HG03558 (cell line): ENCODE results near the gene CCDC47.
"Not testable (repeated sequence)": the region's sequence is repeated elsewhere in the genome, so short reads cannot be mapped to it uniquely, and the experiment has no call there.

Source experiments
- ATAC-seq: cut with Tn5 transposase; IDR thresholded peaks from one replicate; pipeline ENCODE4 v1.9.1; 2021; ENCODE audit warnings: moderate number of reproducible peaks; ENCODE audit not compliant: unreplicated experiment; ENCODE audit errors: extremely low read depth

Gene CCDC47

GRCh38 chr17:63773272-63774140 is at the start of gene CCDC47:
TSS of gene CCDC47 (minus strand) at chr17:63773597. CDS start at chr17:63766175, 7,422 bp downstream.
- peak; percentile 72 for ATAC-seq

DNA sequence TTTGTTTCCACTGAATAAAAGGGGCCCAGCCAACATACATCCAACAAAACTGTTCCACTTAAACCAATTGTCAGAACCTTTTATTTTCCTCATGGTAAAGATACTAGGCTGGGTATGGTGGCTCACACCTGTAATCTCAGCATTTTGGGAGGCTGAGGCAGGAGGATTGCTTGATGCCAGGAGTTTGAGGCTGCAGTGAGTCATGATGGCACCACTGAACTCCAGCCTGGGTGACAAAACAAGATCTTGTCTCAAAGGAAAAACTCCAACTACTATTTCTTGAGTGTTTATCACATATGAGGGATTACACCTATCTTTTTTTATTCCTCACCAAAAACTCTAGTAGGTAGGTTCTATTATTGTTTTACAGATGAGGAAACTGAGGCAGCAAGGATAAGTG is 49.1 kb upstream of the CCDC47 start:
- ATAC-seq = no peak

- ATAC-seq = no peak
Observed at GRCh38 chr17:63821804-63822203, 48.4 kb upstream of the CCDC47 start.

GRCh38 chr17:63820963-63821561 is 47.7 kb upstream of the CCDC47 start:
- ATAC-seq = no peak

DNA sequence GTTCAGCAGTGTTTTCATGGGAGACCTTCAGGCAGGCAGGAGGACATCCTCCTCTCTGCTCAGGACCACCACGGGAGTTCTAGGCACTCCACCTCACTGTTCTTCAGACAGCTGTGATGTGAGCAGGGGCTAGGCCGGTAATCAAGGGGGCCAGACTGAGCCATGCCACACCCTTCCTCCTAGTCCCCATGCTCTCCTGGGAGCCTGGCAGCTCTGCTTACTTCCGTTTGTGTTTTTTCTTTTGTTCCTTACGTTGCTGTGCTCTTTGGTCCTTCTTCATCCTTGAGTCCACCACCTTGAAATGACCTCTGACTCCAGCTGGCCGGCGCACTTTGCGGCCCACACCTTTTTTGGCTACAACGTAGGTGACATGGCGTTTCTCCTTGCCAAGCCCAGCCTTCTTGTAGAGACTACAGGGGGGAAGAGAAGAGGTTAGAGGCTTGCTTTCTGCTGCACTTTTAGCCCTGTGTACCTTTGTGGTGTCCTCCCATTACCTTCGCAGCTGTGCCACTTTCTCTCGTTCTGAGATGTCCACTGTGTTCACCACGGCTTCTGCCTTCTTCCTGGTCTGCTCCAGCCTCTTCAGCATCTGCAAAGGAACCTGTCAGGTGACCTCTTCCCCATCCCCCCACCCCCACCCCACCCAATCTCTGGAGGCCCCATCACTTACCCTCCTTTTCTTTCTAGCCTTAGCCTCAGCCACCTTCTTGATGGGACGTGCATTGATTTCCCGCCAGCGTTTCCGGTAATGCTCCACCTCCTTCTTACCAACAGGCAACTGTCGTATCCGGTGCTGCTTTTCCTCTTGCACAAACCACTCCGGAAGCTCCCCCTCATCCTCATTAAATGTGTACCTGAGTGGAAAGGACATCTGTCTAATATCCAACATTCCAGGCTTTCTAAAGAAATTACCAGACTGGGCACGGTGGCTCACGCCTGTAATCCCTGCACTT is 46.5 kb upstream of the CCDC47 start:
- ATAC-seq = no peak

DNA sequence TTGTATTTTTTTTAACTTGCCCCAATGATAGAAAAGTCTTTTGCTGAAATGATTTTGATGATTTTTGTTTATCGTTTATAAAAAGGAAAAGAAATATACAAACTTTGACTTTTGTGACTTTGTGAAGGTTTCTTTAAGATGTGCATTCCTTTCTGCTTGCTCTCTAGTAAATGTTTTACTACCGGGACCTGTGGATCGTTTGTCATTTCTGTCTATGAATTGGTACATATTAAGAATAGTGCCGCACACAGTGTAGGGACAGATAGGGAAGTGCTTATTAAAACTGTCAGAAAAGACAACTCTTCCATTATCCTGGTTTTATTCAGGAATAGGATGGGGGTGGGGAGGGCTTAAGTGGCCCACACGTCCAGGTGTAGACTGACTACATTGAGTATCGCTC is 45.7 kb upstream of the CCDC47 start:
- ATAC-seq = no peak

- no peak for ATAC-seq
Observed at GRCh38 chr17:63817736-63818385, 44.5 kb upstream of the CCDC47 start.

- no peak for ATAC-seq
Observed at GRCh38 chr17:63816669-63817068, 43.3 kb upstream of the CCDC47 start.

- ATAC-seq = no peak
Observed at GRCh38 chr17:63816123-63816522, 42.7 kb upstream of the CCDC47 start.

DNA sequence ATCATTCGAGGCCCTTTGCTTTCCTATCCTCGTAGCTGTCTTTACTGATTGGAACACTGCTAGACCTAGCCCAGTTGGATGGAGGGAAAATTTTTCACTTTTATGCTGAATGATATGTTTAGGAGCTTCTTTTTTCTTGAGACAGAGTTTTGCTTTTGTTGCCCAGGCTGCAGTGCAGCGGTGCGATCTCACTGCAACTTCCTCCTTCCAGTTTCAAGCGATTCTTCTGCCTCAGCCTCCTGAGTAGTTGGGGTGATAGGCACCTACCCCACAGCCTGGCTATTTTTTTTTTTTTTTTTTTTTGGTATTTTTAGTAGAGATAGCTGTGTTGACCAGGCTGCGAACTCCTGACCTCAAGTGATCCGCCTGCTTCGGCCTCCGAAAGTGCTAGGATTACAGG is 36.6 kb upstream of the CCDC47 start:
- no peak for ATAC-seq

- ATAC-seq = no peak
Observed at GRCh38 chr17:63805591-63805990, 32.2 kb upstream of the CCDC47 start.

- ATAC-seq = no peak
Observed at GRCh38 chr17:63804328-63804727, 30.9 kb upstream of the CCDC47 start.

GRCh38 chr17:63800783-63801182 is 27.4 kb upstream of the CCDC47 start:
- no peak for ATAC-seq

DNA sequence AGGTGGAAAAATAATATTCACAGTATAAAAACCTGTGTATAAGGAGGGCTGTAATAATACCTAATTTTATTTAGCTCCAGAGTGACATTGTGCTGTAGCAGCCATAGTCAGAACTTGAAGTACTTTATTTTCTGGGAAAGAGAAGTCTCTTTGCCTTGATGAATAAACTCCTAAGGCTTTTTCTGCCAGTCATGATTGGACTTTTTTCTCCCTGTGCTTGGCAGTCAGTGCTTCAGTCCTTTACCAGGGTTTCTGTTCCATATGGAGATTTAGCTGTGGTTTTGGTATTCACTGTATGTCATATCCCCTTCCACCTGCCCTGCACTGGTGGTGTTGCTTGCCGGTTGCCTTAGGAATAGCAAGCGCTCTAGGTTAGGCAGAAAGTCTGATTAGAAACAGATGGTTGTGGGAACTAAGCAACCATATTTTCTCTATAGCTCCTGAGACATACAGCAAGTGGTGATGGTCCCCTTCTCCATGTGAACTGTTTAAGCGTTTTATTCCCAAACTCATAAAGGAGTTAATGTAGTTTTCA is 25.2 kb upstream of the CCDC47 start:
- ATAC-seq = no peak

DNA sequence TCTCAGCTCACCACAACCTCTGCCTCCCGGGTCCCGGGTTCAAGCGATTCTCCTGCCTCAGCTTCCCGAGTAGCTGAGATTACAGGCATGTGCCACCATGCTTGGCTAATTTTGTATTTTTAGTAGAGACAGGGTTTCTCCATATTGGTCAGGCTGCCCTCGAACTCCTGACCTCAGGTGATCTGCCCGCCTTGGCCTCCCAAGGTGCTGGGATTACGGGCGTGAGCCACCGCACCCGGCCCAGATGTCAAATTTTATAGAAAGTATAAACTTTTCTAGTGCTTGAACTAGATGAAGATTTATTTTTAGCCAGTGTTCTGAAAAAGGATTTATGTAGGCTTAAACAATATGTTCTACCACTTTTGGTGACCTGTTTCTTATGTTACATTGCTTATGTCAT is 23.0 kb upstream of the CCDC47 start:
- not testable (repeated sequence) for ATAC-seq

DNA sequence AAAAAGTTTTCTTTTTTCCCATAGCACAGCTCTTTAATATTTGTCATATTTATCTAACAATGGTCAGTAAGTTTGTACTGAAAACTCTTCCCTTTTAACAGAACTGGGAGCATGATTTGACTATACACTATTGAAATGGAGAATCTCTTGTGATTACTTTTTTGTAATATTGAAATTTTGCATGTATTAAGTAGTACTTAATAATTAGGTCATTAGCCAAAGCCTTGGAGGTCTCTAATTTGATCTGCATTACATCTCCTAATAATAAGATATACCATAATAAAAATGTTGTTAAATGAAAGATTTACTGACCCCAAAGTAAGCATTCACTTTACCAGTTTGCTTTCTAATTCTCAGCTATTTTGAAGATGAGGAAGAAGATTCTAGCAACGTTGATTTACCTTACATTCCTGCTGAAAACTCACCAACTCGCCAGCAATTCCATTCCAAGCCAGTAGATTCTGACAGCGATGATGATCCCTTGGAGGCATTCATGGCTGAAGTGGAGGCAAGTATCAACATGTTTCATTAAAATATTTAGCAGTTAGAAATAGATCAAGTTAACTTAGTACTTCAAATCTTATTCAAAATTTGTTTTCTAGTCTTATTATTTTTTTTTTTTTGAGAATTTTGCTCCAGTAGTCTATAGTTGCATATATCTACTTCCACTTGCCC is 18.8 kb upstream of the CCDC47 start:
- ATAC-seq = no peak

DNA sequence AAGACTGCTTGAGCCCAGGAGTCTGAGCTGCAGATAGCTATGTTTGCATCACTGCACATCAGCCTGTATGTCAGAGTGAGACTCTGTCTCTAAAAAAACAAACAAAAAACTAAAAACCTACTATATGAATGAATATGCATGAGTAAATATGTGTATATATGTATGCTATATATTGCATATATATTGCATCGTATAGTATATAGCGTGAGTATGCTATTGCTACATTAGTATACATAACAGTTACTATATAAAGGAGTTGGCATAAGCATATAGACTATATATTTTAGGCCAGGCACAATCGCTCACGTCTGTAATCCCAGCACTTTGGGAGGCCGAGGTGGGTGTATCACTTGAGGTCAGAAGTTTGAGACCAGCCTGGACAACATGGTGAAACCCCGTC is 16.7 kb upstream of the CCDC47 start:
- no peak for ATAC-seq

- no peak for ATAC-seq
Observed at GRCh38 chr17:63786971-63787711, 13.7 kb upstream of the CCDC47 start.

DNA sequence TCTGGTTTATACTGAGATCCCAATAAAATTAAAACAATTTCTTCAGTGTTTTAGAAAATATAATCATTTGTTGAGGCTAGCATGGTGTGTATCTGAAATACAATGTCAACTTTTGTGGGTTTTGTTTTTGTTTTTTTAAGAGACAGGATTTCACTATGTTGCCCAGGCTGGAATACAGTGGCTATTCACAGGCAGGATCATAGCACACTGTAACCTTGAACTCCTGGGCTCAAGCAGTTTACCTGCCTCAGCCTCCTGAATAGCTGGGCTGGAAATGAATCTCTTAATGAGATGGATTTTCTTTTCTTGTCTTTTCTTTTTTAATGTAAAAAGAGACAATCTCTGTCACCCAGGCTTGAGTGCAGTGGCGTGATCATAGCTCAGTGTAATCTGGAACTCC is 12.7 kb upstream of the CCDC47 start:
- ATAC-seq = no peak
